Measurements from ENCODE around the gene SPACA9.
A peak's percentile ranks its signal among the peaks of the same experiment; 100 is the strongest.

SPACA9 gene

DNA sequence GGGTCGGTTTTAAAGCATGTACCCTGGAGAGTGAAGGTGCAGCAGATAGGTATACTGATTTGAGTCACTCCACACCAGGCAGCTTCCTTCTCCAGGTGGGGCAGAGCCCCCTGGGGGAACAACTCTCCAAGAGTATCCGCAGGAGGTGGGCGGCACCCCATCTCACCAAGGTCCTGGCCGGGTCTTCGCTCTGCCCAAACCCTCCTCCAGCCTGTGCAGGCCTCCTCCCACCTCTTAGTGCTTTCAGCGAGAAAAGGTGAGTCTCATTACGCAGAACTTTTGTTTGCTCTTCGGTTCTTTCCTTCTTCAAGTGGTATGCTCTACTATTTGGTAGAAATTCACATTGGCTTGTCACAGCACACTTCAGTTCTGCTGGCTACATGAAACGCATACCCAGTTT is 13.7 kb downstream of the SPACA9 start:
- no peak for DNase-seq

DNA sequence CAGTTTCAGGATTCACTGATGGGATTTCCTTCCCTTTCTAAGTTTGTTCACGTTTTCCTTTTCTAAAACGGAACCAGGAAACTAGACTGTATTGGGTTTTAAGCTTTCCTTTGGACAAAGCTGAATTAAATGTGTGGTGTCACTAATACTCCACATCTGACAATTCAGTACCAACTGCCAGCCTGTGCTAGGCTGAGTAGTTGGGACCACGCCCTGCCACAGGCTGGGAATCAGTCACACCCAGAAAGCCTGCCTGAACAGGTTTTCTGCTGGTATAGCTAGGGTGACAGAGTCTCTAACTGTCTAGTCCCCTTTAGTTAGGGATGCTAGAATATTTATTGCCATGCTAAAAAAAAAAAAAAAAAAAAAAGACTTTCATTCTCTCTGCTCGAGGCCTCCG is 15.6 kb downstream of the SPACA9 start:
- DNase-seq, result no peak

DNA sequence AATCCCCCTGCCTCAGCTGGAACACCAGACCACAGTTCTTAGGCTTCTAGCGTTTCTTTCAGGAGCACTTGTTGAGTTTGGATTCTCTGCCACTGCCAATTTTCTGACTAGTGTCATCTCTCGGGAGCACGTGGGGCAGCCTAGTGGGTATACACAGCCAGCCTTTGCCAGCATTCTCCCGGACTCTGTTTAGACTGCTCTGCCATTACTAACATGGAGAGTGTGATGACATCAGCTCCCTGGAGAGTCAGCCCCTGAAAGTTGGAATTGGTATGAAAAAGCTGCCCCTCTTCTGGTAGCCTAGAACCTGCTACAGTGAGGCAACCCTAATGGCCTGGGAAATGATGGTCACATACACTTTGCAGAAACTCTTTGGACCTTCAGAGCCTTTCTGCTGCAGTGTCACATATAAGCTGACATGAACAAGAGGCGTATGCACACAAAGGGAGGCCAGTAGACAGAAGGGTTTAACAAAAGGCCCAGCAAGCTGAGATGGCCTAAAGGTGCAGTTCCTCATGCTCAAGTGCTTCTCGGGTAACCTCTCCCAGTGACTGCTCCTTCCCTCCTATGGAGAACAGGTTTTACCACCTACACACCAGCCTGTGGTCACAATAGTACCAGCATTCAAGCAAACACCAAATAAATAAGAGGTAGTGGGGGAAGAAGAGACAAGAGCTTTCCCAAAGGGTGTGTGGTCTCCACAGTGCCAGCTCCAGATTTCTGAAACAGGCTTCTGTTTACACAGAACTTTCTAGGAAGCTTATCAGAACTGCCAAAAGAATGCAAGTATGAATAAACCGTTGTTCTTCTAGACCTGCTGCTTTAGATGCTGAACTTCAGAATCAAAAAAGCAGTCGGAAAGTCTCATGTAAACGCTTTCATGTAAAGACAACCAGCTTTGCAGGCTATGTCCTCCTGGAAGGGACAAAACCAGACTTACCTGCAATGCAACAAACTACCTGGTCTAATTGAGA is 16.5 kb downstream of the SPACA9 start:
- DNase-seq, result peak in 1 of 51 donors; percentile 10

DNA sequence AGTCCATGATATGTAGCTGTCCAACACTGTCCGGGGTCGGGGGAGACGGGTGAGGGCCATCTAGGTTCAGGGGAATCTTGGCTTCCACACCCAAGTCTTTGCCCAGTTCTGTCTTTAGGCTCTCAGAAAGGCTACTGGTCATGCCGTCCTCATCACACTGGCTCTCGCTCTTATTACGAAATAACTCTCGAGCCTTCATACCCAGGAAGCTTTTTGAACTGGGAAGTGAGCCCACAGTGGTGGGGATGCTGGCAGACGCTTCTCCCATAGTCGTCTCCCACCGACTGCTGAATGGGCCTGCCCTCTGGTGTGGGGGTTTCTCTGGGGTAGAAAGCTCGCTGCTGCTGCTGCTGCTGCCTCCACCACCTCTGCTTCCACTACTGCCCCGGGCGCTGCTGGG is 17.6 kb downstream of the SPACA9 start:
- DNase-seq, result no peak

DNA sequence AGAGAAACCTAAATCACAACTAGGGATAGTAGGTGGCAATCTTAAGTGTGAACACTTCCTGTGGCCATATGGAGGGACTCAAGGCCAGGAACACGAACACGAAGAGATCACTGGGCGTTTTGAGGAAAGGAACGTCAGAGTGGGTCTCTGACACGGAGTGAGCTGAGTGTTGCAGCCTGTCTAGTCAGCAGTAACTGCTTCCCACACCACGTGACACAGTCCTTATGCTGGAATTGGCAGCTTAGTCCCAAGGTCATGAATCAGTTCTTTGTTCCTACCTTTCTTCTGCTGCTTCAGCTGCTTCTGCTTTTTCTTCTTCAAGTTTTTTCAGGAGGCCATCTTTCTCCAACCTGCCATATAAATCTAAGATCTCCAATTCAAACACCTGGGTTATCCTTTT is 18.2 kb downstream of the SPACA9 start:
- DNase-seq, result peak in 42 of 51 donors; percentile 9 to 89 (median 54)

DNA sequence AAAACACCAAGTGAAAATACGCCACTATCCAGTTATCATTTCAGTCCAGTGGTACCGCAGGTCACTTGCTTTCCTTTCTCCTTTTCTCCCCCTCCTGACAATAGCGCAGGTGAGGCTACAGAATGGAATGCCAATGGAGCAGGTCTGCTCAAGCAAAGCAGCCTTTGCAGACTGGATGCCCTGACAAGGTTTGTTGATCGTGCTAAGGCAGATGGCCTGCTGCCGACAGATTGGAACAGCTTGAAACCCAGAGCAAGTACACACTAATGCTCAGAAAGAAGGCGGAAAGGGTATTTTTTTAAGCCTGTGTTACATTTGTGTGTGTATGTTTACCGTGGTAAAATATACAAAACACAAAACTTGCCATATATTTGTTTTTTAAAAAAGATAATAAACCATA is 19.4 kb downstream of the SPACA9 start:
- DNase-seq, result no peak

DNA sequence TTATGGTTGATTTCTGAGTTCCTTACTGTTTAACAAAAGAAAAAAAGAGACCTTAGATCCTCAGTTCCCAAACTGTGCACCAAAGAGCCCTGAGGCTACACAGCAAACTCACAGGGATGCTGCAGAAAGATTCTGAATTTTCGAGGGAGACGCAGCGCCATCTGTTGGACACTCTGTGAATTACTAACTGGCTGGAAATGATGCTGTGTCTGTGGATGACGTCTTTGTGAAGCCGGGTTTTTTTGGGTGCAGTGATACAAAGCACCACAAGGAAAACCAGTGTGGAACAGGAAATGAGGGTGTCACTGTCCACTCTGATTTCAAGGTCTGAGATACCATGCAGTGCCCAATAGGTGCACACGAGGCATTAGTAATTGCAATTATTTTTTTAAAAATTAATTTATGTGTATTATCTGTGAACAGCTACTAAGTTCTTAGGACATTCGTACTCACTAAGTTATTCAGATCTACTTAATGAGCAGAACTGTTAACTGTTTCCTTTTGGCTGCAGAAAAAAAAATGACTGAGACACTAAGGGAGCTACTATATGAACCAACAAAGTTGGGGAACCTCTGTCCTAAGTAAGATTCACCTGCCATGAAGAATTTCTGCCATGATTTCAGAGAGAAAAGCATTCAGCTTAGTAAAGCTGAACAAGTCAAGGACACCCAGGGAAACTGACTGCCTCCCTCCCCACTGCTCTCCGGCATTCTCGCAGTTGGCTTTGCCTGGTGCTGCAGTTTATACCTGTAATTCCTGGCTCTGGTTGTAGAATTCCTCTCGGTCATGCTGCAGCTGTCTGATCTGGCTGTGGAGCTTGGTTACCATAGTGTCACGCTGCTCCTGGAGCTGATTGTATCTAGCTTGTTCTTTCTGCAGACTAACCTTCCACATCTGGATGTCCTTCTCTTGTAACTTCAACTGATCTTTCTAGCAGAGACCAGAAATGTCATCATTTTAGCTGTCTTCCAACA is 23.4 kb downstream of the SPACA9 start:
- peak in 46 of 51 donors; percentile 8 to 85 (median 55) for DNase-seq

DNA sequence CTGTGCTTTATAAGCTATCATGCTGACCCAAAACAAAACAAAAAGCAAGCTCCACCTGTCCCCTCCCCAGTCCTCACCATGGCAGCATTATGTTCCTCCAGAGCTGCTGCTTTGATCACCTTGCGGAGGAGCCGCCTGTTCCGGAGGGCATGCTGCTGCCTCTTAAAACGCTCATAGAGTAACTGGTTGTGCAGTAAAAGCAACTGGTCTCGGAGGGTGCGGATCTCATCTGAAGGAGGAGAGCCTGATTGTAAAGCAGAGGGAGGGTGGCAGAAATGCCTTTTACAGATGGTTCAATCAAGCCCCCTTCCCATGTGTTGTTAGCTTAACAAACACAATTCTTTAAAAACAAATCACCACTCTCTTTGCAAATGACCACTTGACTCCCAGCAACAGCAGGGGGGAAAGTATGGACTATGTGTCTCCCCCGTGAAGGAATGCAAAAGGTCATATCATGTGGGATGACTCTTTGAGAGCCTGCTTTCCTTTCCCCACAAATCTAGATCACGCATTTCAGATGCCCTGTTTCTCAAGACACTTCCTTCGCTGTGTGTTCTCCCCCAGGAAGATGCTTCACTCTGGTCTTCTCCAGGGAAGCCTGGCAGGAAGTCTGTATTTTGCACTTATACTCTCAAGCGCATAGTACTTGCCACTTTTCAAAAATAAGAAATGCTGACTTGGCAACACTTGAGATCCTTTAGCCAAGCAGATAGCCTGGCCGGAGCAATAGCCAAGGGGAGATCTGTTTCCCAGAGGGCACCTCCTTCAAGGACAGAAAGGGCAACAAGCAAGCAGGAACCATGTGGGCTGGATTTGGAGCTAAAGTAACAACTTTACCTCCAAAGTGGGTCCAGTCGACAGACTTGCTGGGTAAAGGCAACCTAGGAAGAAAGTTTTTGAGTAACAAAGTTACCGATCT is 25.1 kb downstream of the SPACA9 start:
- DNase-seq, result no peak

DNA sequence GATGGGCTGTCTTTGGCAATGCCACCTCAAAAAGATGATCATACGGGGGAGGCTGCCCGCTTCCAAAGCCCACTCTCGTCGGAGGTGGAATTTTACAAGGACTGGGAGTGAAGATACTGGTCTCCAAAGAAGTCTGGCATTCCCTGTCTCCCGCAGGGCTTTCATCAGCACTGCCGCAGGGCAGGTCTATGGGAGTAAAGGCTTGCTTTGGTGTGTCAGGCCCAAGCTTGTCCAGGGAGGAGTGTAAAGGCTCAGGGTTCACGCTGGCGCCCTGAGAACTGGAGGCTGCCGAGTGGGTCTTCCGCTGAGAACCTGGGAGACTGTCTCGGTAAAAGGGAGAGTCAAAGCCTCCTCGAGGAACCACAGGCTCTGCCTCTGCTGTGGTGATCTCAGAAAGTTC is 27.0 kb downstream of the SPACA9 start:
- DNase-seq, result no peak

DNA sequence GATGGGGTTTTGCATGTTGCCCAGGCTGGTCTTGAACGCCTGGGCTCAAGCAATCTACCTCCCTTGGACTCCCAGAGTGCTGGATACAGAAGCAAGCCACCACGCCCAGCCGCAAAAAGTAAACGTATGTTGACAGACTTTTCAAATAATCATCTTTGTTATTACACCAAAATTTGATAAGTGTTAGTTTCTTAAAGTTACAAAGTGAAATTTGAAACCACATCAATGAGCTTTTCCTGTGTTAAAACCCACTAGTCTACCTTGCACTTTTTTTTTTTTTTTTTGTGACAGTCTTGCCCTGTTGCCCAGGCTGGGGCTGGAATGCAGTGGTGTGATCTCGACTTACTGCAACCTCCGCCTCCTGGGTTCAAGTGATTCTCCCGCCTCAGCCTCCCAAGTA is 29.9 kb downstream of the SPACA9 start:
- no peak for DNase-seq

DNA sequence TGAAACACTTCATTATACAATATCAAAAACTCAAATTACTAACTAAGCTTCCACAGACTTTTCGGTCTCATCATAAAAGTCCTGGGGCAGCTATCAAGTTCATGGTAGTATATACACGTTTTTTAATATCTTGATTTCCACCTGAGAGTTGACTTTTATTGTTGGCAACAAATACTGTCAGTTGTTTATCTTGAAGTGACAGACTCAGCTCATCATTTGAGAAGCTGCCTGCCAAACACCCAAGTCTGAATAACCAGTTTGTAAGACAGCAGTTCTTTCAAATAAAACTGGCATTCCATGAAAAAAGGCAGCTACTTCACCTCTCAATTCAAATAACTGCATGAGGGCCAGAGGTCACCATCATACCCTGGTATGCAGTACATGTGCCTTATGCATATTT is 30.6 kb downstream of the SPACA9 start:
- no peak for DNase-seq

DNA sequence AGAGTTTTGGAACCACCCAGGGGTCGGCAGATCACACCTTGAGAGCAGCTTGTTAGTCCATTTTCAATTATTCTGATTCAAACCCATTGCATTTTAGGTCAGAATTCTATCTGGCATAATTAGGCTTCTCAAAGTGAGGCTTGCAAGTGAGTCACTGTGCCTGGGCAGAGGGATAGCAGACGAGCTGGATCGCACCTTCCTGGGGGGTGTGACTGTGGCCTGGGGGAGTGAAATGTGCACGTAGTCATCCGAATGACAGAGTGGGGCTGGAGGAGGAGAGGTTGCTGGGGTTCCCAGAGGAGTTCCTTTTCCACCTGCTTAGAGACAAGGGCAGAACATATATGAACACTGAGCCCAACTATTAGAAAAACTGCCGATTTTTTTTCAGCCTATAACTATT is 31.7 kb downstream of the SPACA9 start:
- peak in 1 of 51 donors; percentile 31 for DNase-seq

DNA sequence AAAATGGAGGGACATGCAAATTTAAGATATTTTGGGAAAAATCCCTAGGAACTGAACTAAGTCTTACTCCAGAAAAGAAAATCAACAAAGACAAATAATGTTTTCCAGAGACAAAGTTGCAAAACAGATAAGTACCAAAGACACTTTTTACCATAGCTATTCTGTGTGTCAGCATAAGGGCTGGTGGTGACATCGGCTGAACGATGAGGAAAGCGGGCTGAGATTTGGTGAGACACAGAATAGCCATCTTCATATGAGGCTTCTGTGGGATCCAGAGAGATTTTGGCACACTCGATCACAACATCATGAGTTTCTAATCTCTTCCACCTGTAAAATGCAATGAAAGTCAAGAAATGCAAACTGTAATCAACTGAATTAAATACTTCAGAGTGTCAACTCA is 33.4 kb downstream of the SPACA9 start:
- DNase-seq, result no peak

DNA sequence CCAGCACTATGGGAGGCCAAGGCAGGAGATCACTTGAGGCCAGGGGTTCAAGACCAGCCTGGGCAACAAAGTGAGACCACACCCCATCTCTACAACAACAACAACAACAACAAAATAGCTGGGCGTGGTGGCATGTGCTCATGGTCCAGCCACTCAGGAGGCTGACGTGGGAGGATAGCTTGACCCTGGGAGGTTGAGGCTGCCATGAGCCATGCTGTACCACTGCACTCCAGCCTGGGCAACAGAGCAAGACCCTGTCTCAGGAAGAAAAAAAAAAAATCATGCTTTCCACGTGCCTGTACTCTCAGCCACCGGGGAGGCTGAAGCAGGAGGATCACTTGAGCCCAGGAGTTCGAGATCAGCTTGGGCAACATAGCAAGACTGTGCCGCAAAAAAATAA is 36.2 kb downstream of the SPACA9 start:
- no peak for DNase-seq

DNA sequence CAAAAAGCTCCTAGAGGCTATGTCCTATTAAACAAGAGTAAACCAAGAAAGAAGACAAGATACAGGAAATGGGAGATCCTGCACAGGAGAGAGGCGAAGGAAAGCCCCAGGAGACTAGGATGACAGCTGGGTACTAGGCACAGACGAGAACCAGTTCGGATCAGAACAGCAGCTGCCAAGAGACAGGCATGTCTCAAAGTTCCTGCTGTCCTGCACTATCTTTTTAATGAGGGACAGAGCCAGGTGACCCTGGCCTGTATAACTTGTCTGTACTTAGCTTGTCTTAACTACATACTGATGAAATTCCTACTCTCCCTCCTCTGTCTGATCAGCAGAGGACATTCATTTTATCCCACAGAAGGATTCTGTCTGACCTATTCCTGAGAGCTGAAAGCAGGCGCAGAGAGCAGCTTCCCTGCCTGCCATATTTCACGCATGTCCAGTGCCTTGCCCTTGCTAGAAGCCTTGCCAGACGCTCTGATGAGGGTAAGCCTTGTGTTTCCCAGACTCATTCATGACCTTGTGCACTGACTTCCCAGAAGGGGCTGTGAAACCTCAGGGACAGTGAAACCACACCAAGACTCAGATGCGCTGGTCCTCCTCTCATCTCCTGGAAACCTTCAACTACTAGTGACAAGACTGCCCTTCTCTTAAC is 41.0 kb downstream of the SPACA9 start:
- DNase-seq, result peak in 1 of 51 donors; percentile 9

DNA sequence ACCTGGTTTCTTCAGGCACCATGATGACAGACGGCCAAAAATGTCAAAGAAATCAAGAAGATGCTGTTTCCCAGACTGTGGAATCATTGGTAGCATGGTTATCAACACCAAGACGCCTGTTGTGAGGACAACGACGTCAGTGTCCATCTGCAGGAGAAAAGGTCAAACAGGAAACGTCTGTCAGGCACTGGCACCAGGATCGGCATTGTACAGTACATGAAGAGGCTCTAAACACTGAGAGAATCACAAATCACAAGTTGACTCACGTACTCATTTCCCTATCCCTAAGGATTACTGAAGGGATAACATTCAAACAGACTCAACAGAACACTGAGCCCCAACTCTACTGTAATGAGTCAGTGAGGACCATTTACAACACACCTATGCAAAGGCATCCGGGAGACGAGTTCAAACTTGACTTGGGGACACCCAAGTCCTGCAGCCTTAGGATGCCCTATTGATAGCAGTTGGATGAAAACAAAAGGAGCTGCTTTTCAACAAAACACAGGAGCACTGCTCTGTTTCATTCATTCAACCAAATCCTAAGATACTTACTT is 44.7 kb downstream of the SPACA9 start:
- DNase-seq, result no peak

DNA sequence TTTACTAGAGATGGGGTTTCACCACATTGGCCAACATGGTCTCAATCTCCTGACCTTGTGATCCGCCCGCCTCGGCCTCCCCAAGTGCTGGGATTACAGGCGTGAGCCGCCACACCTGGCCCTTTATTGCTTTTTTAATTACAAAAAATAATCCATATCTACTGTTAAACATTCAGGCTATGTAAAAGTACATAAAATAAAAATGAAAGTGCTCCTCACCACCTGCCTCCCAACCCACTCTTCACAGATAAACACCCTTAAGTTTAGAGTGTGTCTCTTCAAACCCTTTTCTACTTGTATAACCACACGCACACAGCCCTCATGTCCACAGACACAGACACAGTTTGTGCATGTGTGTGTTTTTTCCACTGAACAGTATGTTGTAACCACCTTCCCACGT is 49.0 kb downstream of the SPACA9 start:
- no peak for DNase-seq

DNA sequence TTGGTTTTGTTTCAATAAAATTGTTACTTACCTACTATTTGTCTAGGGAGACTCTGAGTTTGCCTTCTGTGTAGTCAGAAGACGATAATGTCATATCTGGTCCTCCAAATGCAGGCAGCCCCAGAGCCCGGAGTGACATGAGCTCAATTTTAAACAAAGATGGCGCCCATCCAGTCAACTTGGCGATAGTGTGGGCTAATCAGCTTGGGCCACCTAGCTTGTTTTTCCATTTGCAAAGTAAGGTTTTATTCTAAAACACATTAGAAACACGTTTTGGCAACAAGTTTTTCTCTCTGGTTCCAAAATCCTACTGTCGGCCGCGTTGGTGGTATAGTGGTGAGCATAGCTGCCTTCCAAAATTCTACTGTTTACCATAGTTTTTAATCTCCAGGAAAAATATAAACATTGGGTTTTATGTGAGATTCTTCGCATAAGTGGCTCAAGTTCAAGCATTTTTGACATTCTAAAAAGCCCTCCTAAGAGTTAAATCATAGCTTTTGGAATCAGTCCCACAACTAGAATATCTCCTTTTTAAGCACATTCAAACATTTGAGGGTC is 52.6 kb downstream of the SPACA9 start:
- no peak for DNase-seq

DNA sequence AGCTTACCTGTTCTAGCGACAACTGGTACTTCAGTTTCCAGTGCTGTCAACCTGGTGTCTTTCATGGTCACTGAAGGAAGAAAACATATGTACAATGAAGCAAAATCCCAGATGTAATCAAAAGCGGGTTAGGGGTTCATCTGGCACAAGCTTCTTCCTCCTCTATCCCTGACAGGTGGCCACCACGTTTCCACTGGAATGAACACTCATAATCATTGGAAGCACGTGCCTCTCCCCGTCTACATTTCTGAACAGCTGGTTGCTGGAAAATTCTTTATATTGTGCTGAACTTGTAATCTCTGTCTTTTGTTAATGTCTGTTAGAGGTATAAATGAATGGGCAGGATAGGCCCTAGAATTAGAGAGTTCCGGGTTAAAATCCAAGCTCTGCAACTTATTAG is 56.3 kb downstream of the SPACA9 start:
- no peak for DNase-seq

DNA sequence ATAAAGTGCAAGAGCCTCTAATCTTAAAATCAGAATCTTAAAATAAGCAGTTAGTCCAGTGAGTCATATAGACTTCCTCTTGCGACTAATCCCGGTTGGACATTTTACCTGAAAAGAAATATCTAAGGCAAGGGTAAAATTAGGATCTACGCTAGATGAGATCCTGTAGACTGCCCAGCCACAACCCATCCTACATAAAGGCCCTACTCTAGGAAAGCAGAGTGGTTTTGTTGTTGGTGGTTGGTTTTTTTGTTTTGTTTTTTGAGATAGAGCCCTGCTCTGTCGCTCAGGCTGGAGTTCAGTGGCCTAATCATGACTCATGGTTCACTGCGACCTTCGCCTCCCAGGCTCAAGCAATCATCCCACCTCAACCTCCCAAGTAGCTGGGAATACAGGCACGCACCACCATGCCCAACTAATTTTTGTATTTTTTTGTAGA is 58.8 kb downstream of the SPACA9 start:
- DNase-seq, result no peak
